HL-60 (cell line): ENCODE measurements around the gene NEK9.
A peak's percentile ranks its signal among the peaks of the same experiment; 100 is the strongest.

Source experiments
- DNase-seq, 2 experiments: peaks; one replicate each; pipeline ENCODE4 v3.0.0-alpha.2; 2010 to 2020; ENCODE audit warnings: low read depth in 1 of 2, low spot score in 1 of 2
- H3K27ac ChIP-seq: fragments of 250-450 bp; sonication (Bioruptor Pico); replicated peaks from 2 replicates; pipeline ENCODE4 v1.5.1; 2020; ENCODE audit warnings: mild to moderate bottlenecking, moderate library complexity
- H3K27me3 ChIP-seq: fragments of 250-450 bp; sonication (Bioruptor Pico); 2 replicates; pipeline ENCODE4 v1.5.1; 2021; ENCODE audit warnings: mild to moderate bottlenecking, moderate library complexity; ENCODE audit not compliant: insufficient read depth, poor library complexity, severe bottlenecking
- H3K4me3 ChIP-seq: replicated peaks from 2 replicates; pipeline ENCODE4 v1.5.1; 2011; ENCODE audit warnings: mild to moderate bottlenecking, control low read depth, low read length; ENCODE audit not compliant: insufficient read depth
- CTCF ChIP-seq: IDR thresholded peaks from one replicate; pipeline ENCODE4 v1.5.1; 2011; ENCODE audit warnings: low read length, control low read depth, inconsistent platforms; ENCODE audit not compliant: insufficient read depth
- GABPA ChIP-seq: IDR thresholded peaks from 2 replicates; pipeline ENCODE4 v1.6.1; 2012; ENCODE audit warnings: low read depth
- POLR2AphosphoS5 ChIP-seq: IDR thresholded peaks from 2 replicates; pipeline ENCODE4 v1.6.1; 2012; ENCODE audit warnings: low read depth
- REST ChIP-seq: IDR thresholded peaks from 2 replicates; pipeline ENCODE4 v1.6.1; 2012; ENCODE audit warnings: low read depth; ENCODE audit not compliant: insufficient replicate concordance
- SPI1 ChIP-seq: IDR thresholded peaks from 2 replicates; pipeline ENCODE4 v1.6.1; 2012; ENCODE audit warnings: low read depth, mild to moderate bottlenecking, borderline replicate concordance

The NEK9 gene

GRCh38 chr14:75141967-75142366, 15.1 kb upstream of the NEK9 start:
- H3K27ac ChIP-seq = no peak overlapping the region
- TF ChIP-seq GABPA (no peak), CTCF (no peak), POLR2AphosphoS5 (no peak), SPI1 (no peak), REST (no peak)
- peak in 1 of 2 experiments; percentile 9 for DNase-seq
- no peaks in the 10 kb centered on the region for H3K27me3 ChIP-seq
- H3K4me3 ChIP-seq = no peak overlapping the region

- no peak for TF ChIP-seq REST
- TF ChIP-seq SPI1 = peak; percentile 10; the same call in 1 of the 2 replicates
- Histone ChIP-seq H3K27ac (no peak overlapping the region), H3K27me3 (no peaks in the 10 kb centered on the region), H3K4me3 (no peak overlapping the region)
- DNase-seq = no peak
These were observed 14.2 kb upstream of the NEK9 start for GRCh38 chr14:75141062-75141461.

- TF ChIP-seq SPI1 (no peak), REST (no peak), GABPA (no peak), CTCF (no peak), POLR2AphosphoS5 (no peak)
- DNase-seq = no peak
- Histone ChIP-seq H3K27ac (no peak overlapping the region), H3K4me3 (no peak overlapping the region), H3K27me3 (no peaks in the 10 kb centered on the region)
These were observed 13.8 kb upstream of the NEK9 start for GRCh38 chr14:75140620-75141019.

- Histone ChIP-seq H3K4me3 (no peak overlapping the region), H3K27me3 (no peaks in the 10 kb centered on the region), H3K27ac (no peak overlapping the region)
- no peak for DNase-seq
- no peak for TF ChIP-seq POLR2AphosphoS5
- TF ChIP-seq REST = no peak
- TF ChIP-seq SPI1 = no peak
- TF ChIP-seq GABPA = no peak
- no peak for TF ChIP-seq CTCF
These were observed 12.3 kb upstream of the NEK9 start for GRCh38 chr14:75139185-75139584.
